Activated T-cell treated with anti-CD3 and anti-CD28 coated beads, Interleukin-2, amount 50 U/mL, for 72 hours (primary cell): ENCODE data around the gene DTNBP1. TPM values are rescaled to one million over a fixed set of nuclear protein-coding genes. Genes with fewer than 3 reads are reported as not detected.
"Not testable (repeated sequence)": the region's sequence is repeated elsewhere in the genome, so short reads cannot be mapped to it uniquely, and the experiment has no call there.

ENCODE experiments used
- ATAC-seq, 2 donors: fragments of 150-1000 bp; cut with Tn5 transposase; replicated peaks in 1 of 2; 2 replicates each; pipeline ENCODE4 v1.10.0; 2021; ENCODE audit warnings: moderate library complexity in 2 of 2, mild to moderate bottlenecking in 1 of 2
- DNase-seq, 2 donors: peaks; one replicate each; pipeline ENCODE4 v3.0.0; 2021 to 2022; ENCODE audit warnings: mixed read lengths in 1 of 2
- H3K27ac Mint-ChIP-seq: one replicate; pipeline ENCODE4 v1.8.0; 2022; ENCODE audit warnings: mild to moderate bottlenecking, moderate library complexity, mixed read lengths
- H3K27me3 Mint-ChIP-seq: one replicate; pipeline ENCODE4 v1.8.0; 2022; ENCODE audit warnings: low read depth, mixed read lengths
- H3K36me3 Mint-ChIP-seq, 2 donors: one replicate each; pipeline ENCODE4 v1.8.0; 2022; ENCODE audit warnings: mixed read lengths in 2 of 2, mild to moderate bottlenecking in 1 of 2; ENCODE audit not compliant: insufficient read depth in 2 of 2
- H3K4me1 Mint-ChIP-seq: one replicate; pipeline ENCODE4 v1.8.0; 2022; ENCODE audit warnings: low read depth, mixed read lengths
- H3K4me3 Mint-ChIP-seq, 2 donors: one replicate each; pipeline ENCODE4 v1.8.0; 2022; ENCODE audit warnings: mild to moderate bottlenecking in 2 of 2, mixed read lengths in 2 of 2, moderate library complexity in 2 of 2
- H3K9me3 Mint-ChIP-seq, 2 donors: one replicate each; pipeline ENCODE4 v1.8.0; 2022; ENCODE audit warnings: mixed read lengths in 2 of 2
- total RNA-seq, 2 donors: library from RNA; stranded (reverse); gene quantifications; one replicate each; pipeline ENCODE4 v1.2.3, GENCODE V29; 2022

Gene DTNBP1
- total RNA-seq, 2 donors from 2014 or later, result 24.5 to 27.1 TPM

DNA sequence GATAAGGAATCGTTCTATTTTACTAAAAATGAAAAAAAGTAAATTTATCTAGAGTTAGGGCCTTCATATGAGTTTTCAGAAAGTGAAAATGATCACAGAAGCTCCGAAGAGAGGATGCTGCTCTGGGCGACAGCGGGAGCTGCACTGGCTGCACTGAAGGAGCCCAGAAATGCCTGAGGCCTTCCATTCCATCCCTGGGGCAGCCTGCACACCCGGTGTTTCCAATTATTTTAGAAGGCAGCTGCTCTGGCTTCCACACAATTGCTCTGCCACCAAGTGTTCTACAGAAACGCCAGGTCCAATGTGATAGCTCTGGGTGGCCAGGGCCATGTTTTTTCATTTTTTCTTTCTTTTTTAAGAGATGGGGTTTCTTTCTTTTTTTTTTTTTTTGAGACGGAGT is 3.6 kb downstream of the DTNBP1 start:
- no peak for ATAC-seq
- peaks cover 47% of the 10 kb centered on the region for H3K4me1 Mint-ChIP-seq
- H3K9me3 Mint-ChIP-seq, result no peaks in the 10 kb centered on the region
- peaks cover 9% of the 10 kb centered on the region for H3K27me3 Mint-ChIP-seq
- peaks cover 0 to 3% of the 10 kb centered on the region in 2 donors for H3K36me3 Mint-ChIP-seq
- H3K27ac Mint-ChIP-seq, result no peak overlapping the region
- no peak overlapping the region for H3K4me3 Mint-ChIP-seq
- DNase-seq, result no peak

DNA sequence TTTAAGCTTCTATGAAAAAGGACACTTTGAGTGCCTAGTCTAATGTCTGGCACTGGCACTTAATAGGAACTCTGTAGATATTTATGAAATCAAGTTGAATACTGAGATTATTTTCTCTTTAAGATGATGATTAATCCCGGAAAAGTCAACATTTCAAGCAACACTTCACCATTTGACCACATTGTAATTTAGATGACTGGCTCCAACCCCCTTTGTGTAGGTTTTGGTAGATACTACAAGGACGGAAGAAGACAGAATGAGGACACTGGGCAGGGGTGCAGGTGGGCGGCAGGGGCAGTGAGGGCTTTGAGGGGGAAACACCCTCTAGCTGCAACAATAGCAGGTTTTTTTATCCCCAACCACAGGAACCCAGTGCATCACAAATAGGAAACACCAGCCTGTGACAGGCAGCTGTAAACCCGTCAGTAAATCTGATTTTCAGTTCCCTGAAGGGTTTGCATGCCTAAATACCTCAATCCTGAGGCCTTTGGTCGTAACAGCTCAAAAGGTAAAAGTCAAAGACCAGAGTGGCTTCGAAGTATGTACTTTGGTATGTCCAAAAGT is 4.6 kb downstream of the DTNBP1 start:
- DNase-seq (no peak), ATAC-seq (no peak)
- Mint-ChIP-seq H3K27ac (no peak overlapping the region), H3K36me3 (peaks cover 0 to 3% of the 10 kb centered on the region in 2 donors), H3K4me3 (no peak overlapping the region), H3K9me3 (no peaks in the 10 kb centered on the region), H3K27me3 (peaks cover under 1% of the 10 kb centered on the region), H3K4me1 (peaks cover 41% of the 10 kb centered on the region)

DNA sequence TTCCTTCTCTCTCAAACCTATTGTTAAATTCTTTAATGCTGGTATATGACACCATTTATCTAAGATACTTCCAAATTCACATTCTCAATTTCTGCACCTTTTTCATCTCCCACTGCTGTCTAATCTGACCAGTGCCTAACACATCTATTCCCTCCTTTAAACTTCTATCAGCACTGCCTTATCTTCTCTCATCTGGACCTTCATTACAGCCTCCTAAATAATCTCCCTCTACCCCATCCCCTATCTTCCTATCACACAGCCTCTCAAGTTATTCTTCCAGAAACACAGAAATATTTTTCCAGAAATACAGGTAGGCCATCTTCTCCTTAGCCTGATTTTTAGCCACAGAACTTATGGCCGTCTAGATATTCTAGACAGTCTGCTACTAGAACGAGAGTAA is 5.5 kb downstream of the DTNBP1 start:
- Mint-ChIP-seq H3K27me3 (no peaks in the 10 kb centered on the region), H3K27ac (no peak overlapping the region), H3K4me1 (peaks cover 38% of the 10 kb centered on the region), H3K9me3 (no peaks in the 10 kb centered on the region), H3K4me3 (no peak overlapping the region), H3K36me3 (peaks cover 2 to 3% of the 10 kb centered on the region in 2 donors)
- DNase-seq (no peak), ATAC-seq (no peak)

DNA sequence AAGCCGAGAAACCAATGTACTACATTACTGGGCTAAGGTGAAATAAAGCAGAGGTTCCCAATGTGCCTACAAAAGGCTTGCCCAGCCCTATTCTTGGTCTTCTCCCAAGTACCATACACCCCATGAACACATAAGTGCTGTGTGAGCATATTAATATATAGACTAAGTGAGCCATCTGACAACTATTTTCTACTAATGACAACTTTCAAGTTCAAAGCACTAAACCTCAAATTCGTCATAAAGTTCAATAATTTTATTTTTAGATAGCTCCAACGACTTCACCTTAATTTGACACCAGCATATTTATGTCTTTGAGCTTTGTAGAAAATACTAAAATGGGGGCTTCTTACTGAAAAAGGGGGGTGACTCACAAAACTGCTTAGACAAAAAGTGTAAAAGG is 6.7 kb downstream of the DTNBP1 start:
- peaks cover 38% of the 10 kb centered on the region for H3K4me1 Mint-ChIP-seq
- H3K27ac Mint-ChIP-seq, result no peak overlapping the region
- H3K9me3 Mint-ChIP-seq, result no peaks in the 10 kb centered on the region
- ATAC-seq (no peak), DNase-seq (no peak)
- H3K27me3 Mint-ChIP-seq, result no peaks in the 10 kb centered on the region
- no peak overlapping the region for H3K4me3 Mint-ChIP-seq
- H3K36me3 Mint-ChIP-seq, result peaks cover 2 to 5% of the 10 kb centered on the region in 2 donors

DNA sequence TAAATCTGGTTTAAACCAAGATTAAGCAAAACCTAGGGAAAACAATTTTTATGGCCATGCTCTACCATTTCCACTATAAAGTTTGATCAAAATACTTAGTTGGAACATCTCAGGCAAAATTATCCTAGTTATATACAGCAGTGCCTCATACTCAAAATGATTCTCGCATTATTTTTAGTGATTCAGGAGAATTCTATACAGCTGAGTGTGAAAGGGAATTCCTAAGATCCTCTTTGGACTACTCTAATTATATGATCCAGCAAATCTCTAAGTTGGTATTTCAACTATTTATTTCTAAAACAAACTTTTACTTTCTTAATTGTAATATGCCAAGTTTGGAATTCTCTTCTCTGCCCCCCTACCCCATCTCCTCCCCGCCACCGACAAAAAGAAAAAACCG is 8.6 kb downstream of the DTNBP1 start:
- ATAC-seq (no peak), DNase-seq (no peak)
- no peaks in the 10 kb centered on the region for H3K9me3 Mint-ChIP-seq
- no peak overlapping the region for H3K4me3 Mint-ChIP-seq
- peaks cover 2 to 4% of the 10 kb centered on the region in 2 donors for H3K36me3 Mint-ChIP-seq
- peaks cover 23% of the 10 kb centered on the region for H3K4me1 Mint-ChIP-seq
- no peak overlapping the region for H3K27ac Mint-ChIP-seq
- no peaks in the 10 kb centered on the region for H3K27me3 Mint-ChIP-seq

DNA sequence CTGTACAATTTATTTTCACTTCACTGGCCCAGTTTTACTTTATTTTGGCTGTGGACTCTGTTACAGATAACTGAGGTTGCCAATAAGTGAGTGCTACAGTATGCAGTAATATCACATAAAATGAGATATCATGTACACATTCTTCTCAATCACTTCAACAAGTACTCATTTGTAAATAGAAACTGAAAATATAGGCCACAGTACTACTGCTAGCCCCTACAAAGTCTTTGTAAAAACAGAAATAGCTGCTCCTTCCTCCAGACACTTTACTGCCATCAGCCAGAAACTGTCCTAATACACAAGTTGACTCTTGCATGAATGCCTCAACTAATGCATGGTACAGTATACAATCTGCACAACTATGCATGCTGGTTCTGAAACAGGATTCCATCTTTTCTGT is 9.2 kb downstream of the DTNBP1 start:
- DNase-seq (no peak), ATAC-seq (peak; percentile 24 to 41)
- Mint-ChIP-seq H3K36me3 (peaks cover 5 to 9% of the 10 kb centered on the region in 2 donors), H3K27me3 (no peaks in the 10 kb centered on the region), H3K4me1 (peaks cover 23% of the 10 kb centered on the region), H3K27ac (peak overlapping the region; percentile 21), H3K9me3 (no peaks in the 10 kb centered on the region), H3K4me3 (no peak overlapping the region)

DNA sequence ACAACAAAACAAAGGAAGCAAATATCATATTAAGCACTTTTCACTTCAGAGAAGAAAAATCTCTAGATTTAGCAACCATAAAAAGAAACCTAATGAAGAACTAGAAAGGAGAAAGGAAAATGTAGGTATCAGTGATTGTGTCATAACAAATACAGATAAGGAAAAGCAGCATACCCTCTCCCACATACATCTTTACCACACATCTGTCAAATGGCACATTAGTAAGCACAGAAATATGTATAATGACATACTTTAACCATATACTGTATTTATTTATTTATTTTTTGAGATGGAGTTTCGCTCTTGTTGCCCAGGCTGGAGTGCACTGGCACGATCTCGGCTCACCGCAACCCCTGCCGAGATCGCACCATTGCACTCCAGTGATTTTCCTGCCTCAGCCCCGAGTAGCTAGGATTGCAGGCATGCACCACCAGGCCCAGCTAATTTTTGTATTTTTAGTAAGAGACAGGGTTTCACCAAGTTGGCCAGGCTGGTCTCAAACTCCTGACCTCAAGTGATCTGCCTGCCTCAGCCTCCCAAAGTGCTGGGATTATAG is 12.7 kb downstream of the DTNBP1 start:
- not testable (repeated sequence) for H3K27ac Mint-ChIP-seq, DNase-seq, H3K27me3 Mint-ChIP-seq, H3K4me3 Mint-ChIP-seq, ATAC-seq
- H3K9me3 Mint-ChIP-seq, result peaks cover 5 to 12% of the 10 kb centered on the region in 2 donors
- peaks cover 13% of the 10 kb centered on the region for H3K4me1 Mint-ChIP-seq
- peaks cover 21 to 36% of the 10 kb centered on the region in 2 donors for H3K36me3 Mint-ChIP-seq

DNA sequence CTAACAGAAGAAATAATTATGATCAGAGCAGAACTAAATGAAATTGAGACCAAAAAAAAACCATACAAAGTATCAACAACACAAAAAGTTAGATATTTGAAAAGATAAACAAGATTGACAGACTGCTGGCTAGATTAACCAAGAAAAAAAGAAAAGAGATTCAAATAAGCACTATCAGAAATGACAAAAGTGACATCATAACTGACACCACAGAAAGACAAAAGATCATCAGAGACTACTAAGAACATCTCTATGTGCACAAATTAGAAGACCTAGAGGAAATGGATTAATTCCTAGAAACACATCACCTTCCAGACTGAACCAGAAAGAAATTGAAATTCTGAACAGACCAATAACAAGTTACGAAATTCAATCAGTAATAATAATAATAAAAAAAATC is 17.9 kb downstream of the DTNBP1 start:
- peaks cover 42 to 70% of the 10 kb centered on the region in 2 donors for H3K36me3 Mint-ChIP-seq
- no peak overlapping the region for H3K4me3 Mint-ChIP-seq
- H3K27ac Mint-ChIP-seq, result no peak overlapping the region
- no peaks in the 10 kb centered on the region for H3K27me3 Mint-ChIP-seq
- ATAC-seq (no peak), DNase-seq (no peak)
- H3K4me1 Mint-ChIP-seq, result peaks cover 13% of the 10 kb centered on the region
- H3K9me3 Mint-ChIP-seq, result peaks cover 19 to 25% of the 10 kb centered on the region in 2 donors

DNA sequence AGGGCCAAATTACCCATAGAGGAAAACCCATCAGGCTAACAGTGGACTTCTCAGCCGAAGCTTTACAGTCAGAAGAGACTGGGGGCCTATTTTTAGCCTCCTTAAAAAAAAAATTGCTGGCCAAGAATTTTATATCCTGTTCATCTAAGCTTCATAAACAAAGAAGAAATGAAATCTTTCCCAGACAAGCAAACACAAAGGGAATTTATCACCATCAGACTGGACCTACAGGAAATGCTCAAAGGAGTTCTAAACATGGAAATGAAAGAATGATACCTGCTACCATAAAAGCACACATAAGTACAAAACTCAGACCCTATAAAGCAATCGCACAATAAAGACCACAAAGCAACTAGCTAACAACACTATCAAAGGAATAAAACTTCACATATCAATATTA is 19.3 kb downstream of the DTNBP1 start:
- no peaks in the 10 kb centered on the region for H3K27me3 Mint-ChIP-seq
- H3K9me3 Mint-ChIP-seq, result peaks cover 19 to 26% of the 10 kb centered on the region in 2 donors
- no peak for DNase-seq
- H3K4me3 Mint-ChIP-seq, result no peak overlapping the region
- H3K36me3 Mint-ChIP-seq, result peaks cover 43 to 66% of the 10 kb centered on the region in 2 donors
- ATAC-seq, result no peak
- peaks cover 5% of the 10 kb centered on the region for H3K4me1 Mint-ChIP-seq
- no peak overlapping the region for H3K27ac Mint-ChIP-seq

DNA sequence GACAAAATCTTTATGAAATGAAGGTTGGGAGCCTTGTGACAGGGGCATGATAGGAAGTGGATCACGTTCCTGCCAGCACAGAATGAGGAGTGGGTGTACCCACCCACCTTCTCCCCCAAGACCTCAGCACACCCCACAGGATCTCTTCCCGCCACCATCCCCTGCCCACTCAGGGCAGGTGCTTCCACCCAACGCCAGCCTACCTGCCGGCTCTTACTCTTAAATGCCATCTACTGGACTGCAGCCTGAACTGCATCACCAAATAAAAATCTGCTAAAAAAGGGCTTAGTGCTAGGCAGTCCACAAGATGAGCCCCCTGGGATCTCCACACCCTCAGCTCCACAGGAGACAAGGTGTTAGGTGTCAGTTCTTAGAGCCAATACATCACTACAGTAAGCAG is 20.6 kb downstream of the DTNBP1 start:
- H3K27ac Mint-ChIP-seq, result peak overlapping the region; percentile 12
- no peak for DNase-seq

DNA sequence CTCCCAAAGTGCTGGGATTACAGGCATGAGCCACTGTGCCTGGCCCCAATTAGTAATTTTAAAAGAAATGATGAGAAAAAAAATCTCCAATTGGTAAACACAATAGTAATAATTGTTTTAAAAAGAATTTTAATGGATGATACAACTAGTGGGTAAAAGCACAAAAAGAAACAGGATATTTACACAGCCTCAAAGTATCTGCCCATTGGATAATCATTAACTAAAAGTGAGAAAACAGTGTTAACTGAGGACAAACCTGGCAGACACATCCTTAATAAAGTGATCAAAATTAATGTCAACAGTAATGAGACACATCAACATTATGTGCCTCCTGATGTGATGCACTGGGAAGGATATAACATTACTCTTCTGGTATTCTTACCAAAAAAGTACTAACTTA is 24.5 kb downstream of the DTNBP1 start:
- no peak for ATAC-seq
- no peaks in the 10 kb centered on the region for H3K27me3 Mint-ChIP-seq

More for the DNA sequence above, 20.6 kb downstream of the DTNBP1 start:
- H3K9me3 Mint-ChIP-seq, result peaks cover 19 to 25% of the 10 kb centered on the region in 2 donors
- H3K4me3 Mint-ChIP-seq, result no peak overlapping the region
- no peak for ATAC-seq
- peaks cover 37 to 54% of the 10 kb centered on the region in 2 donors for H3K36me3 Mint-ChIP-seq
- peaks cover 5% of the 10 kb centered on the region for H3K4me1 Mint-ChIP-seq
- no peaks in the 10 kb centered on the region for H3K27me3 Mint-ChIP-seq

DNA sequence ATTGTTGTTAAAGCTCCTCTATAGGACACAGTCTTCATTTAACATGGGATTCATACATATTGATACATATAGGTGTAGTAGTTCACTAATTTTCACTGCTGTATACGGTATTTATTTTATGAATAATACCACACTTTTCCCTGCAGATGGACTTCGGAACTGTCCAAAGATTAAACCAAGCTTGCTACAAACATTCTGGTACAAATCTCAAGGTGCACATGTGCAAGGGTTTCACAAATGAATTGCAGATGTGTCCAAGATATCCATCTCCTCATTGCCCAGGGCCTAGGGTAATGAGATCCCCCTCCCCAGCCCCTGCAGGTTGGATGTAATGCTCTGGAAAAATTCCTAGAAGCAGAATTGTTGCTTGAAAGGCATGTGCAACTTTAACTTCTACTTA is 31.4 kb downstream of the DTNBP1 start:
- H3K27me3 Mint-ChIP-seq, result no peaks in the 10 kb centered on the region
- H3K9me3 Mint-ChIP-seq, result no peaks in the 10 kb centered on the region
- ATAC-seq (no peak), DNase-seq (no peak)
- H3K36me3 Mint-ChIP-seq, result peaks cover 3 to 8% of the 10 kb centered on the region in 2 donors
- H3K4me1 Mint-ChIP-seq, result peaks cover 27% of the 10 kb centered on the region
- no peak overlapping the region for H3K4me3 Mint-ChIP-seq
- H3K27ac Mint-ChIP-seq, result no peak overlapping the region

More for the DNA sequence above, 24.5 kb downstream of the DTNBP1 start:
- no peak overlapping the region for H3K27ac Mint-ChIP-seq
- H3K4me1 Mint-ChIP-seq, result no peaks in the 10 kb centered on the region
- H3K36me3 Mint-ChIP-seq, result peaks cover 14 to 29% of the 10 kb centered on the region in 2 donors
- peaks cover 2% of the 10 kb centered on the region in 2 donors for H3K9me3 Mint-ChIP-seq
- no peak overlapping the region for H3K4me3 Mint-ChIP-seq
- DNase-seq, result no peak

DNA sequence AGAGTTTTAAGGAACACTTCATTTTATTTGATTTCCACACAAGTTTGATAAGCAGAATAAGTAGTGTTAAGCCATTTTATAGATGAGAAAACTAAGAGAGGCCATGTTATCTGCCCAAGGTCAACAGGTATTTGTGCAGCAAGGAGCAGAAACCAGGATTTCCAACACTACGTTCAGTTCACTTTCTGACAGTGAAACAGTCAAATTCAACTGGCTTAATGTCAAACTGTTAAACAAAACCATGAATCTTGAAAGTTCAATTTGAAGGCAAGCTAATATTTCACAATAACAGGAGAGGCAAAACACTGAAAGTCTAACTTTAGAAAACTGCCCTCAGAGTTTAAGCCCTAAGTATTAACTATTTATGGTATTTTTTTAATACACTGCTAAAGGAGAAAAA is 32.6 kb downstream of the DTNBP1 start:
- no peaks in the 10 kb centered on the region for H3K27me3 Mint-ChIP-seq
- H3K4me1 Mint-ChIP-seq, result peaks cover 31% of the 10 kb centered on the region
- no peak for ATAC-seq
- H3K4me3 Mint-ChIP-seq, result no peak overlapping the region
- H3K27ac Mint-ChIP-seq, result no peak overlapping the region
- H3K36me3 Mint-ChIP-seq, result peaks cover 3 to 14% of the 10 kb centered on the region in 2 donors
- no peaks in the 10 kb centered on the region for H3K9me3 Mint-ChIP-seq
- DNase-seq, result no peak

DNA sequence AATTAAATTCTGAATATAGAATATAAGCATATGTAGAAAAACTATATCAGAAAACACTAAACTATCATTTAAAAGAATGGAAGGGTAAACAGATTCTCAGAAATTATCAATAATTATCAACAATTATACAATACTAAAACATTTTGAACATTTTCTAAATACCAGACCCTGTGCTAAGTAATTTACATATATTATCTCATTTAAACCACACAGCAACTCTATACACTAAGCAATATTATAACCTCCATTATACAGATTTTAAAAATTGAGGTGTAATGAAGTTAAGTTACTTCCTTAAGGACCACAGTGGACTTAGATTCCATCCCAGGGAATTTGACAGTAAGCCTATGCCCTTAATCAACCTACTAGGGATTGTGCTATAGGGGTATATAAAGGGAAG is 33.3 kb downstream of the DTNBP1 start:
- peaks cover 3 to 9% of the 10 kb centered on the region in 2 donors for H3K36me3 Mint-ChIP-seq
- peaks cover 31% of the 10 kb centered on the region for H3K4me1 Mint-ChIP-seq
- no peak for ATAC-seq
- DNase-seq, result no peak
- H3K27me3 Mint-ChIP-seq, result no peaks in the 10 kb centered on the region
- no peaks in the 10 kb centered on the region for H3K9me3 Mint-ChIP-seq
- no peak overlapping the region for H3K4me3 Mint-ChIP-seq
- no peak overlapping the region for H3K27ac Mint-ChIP-seq
